Tibial artery (tissue), 4 donors: ENCODE measurements around the gene DPPA4.

Source experiments
- DNase-seq, 2 donors: peaks; one replicate each; pipeline ENCODE4 v3.0.0-alpha.2; 2019
- H3K27ac ChIP-seq, 2 donors: fragments of 200-600 bp; sonication (generic) in 1 of 2; 1 replicate in 1 of 2; 2 replicates in 1 of 2; pipeline ENCODE4 v1.5.1; 2018 to 2019; ENCODE audit warnings: mild to moderate bottlenecking in 1 of 2
- H3K27me3 ChIP-seq, 2 donors: fragments of 200-600 bp; sonication (generic) in 1 of 2; one replicate each; pipeline versions ENCODE4 v1.5.1 to v1.6.0; 2016 to 2019
- H3K36me3 ChIP-seq, 3 donors: fragments of 200-600 bp; sonication (generic) in 2 of 3; one replicate each; pipeline ENCODE4 v1.5.1; 2016 to 2019; ENCODE audit warnings: mild to moderate bottlenecking in 2 of 3
- H3K4me1 ChIP-seq, 4 donors: fragments of 200-600 bp; sonication (generic) in 2 of 4; 1 replicate in 3 of 4; 2 replicates in 1 of 4; pipeline ENCODE4 v1.5.1; 2016 to 2019
- H3K4me3 ChIP-seq, 2 donors: fragments of 200-600 bp; sonication (generic) in 1 of 2; 1 replicate in 1 of 2; 2 replicates in 1 of 2; pipeline ENCODE4 v1.5.1; 2018 to 2019; ENCODE audit warnings: mild to moderate bottlenecking in 2 of 2
- H3K9me3 ChIP-seq, 3 donors: fragments of 200-600 bp; sonication (generic) in 1 of 3; one replicate each; pipeline ENCODE4 v1.5.1; 2016 to 2019
- CTCF ChIP-seq, 2 experiments: fragments of 200-600 bp in 1 of 2; fragments of 450-650 bp in 1 of 2; IDR thresholded peaks; one replicate each; pipeline ENCODE4 v1.5.1; 2017 to 2019; ENCODE audit warnings: antibody characterized with exemption in 2 of 2, mild to moderate bottlenecking in 1 of 2, moderate library complexity in 1 of 2
- intact Hi-C: fragments of 100-400 bp; cut with DNase I; formaldehyde crosslinking; loops from one replicate; pipeline ENCODE4 v1.15.0; 2023; ENCODE audit warnings: low total_unique reads

DPPA4 gene

GRCh38 chr3:109334572-109334971 lies 2.8 kb downstream of the DPPA4 start:
- no peak for DNase-seq
- no peaks in the 10 kb centered on the region for H3K36me3 ChIP-seq
- no peak for TF ChIP-seq CTCF (IDR thresholded peaks at IDR 0.05)

GRCh38 chr3:109331692-109332091 lies 5.7 kb downstream of the DPPA4 start:
- Histone ChIP-seq H3K4me1 (peaks cover 0 to 6% (median 0%) of the 10 kb centered on the region in 4 donors), H3K4me3 (no peak overlapping the region), H3K27ac (no peak overlapping the region), H3K27me3 (no peaks in the 10 kb centered on the region), H3K9me3 (no peaks in the 10 kb centered on the region), H3K36me3 (no peaks in the 10 kb centered on the region)
- TF ChIP-seq CTCF (IDR thresholded peaks at IDR 0.05): no peak
- no peak for DNase-seq
- intact Hi-C loops: no loop called here

More at GRCh38 chr3:109334572-109334971, 2.8 kb downstream of the DPPA4 start:
- H3K9me3 ChIP-seq: no peaks in the 10 kb centered on the region
- no peaks in the 10 kb centered on the region for H3K27me3 ChIP-seq
- H3K4me1 ChIP-seq: peaks cover 0 to 8% (median 0%) of the 10 kb centered on the region in 4 donors
- H3K4me3 ChIP-seq: no peak overlapping the region
- no peak overlapping the region for H3K27ac ChIP-seq
- intact Hi-C loops: no loop called here

GRCh38 chr3:109330405-109330804 lies 6.9 kb downstream of the DPPA4 start:
- no peak overlapping the region for H3K27ac ChIP-seq
- H3K4me1 ChIP-seq: no peaks in the 10 kb centered on the region
- DNase-seq: no peak
- H3K27me3 ChIP-seq: no peaks in the 10 kb centered on the region
- TF ChIP-seq CTCF (IDR thresholded peaks at IDR 0.05): no peak
- H3K36me3 ChIP-seq: no peaks in the 10 kb centered on the region
- no peaks in the 10 kb centered on the region for H3K9me3 ChIP-seq
- no peak overlapping the region for H3K4me3 ChIP-seq
- intact Hi-C loops: no loop called here

DNA sequence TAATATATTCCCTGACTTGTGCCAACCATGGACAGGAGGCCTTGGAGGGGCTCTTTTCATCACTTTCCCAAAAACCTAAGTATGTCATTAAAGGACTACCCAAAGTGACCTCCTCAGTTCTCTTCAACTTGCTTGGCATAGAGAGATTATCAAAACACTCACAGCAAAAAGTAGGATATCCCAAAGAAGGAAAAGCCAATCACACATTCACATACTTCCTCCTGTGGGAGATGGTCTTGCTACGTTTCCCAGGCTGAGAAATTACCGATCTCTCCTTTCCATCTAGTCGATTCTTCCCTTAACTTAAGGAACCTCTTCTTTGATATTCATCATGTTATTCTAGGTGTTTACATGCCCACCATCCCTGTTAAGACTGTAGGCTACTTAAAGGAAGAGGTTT lies 9.1 kb downstream of the DPPA4 start:
- intact Hi-C loops: no loop called here
- Histone ChIP-seq H3K4me3 (no peak overlapping the region), H3K27ac (no peak overlapping the region), H3K9me3 (no peaks in the 10 kb centered on the region), H3K36me3 (no peaks in the 10 kb centered on the region), H3K4me1 (no peaks in the 10 kb centered on the region), H3K27me3 (no peaks in the 10 kb centered on the region)
- TF ChIP-seq CTCF (IDR thresholded peaks at IDR 0.05): no peak
- no peak for DNase-seq

GRCh38 chr3:109325657-109326056 lies 11.7 kb downstream of the DPPA4 start:
- Histone ChIP-seq H3K4me3 (no peak overlapping the region), H3K9me3 (no peaks in the 10 kb centered on the region), H3K27me3 (no peaks in the 10 kb centered on the region), H3K27ac (no peak overlapping the region), H3K36me3 (no peaks in the 10 kb centered on the region), H3K4me1 (no peaks in the 10 kb centered on the region)
- intact Hi-C loops: no loop called here
- DNase-seq: no peak
- TF ChIP-seq CTCF (IDR thresholded peaks at IDR 0.05): no peak

- DNase-seq: no peak
Measured at GRCh38 chr3:109325109-109325508, 12.2 kb downstream of the DPPA4 start.

More at GRCh38 chr3:109325109-109325508, 12.2 kb downstream of the DPPA4 start:
- Histone ChIP-seq H3K4me3 (no peak overlapping the region), H3K27ac (no peak overlapping the region), H3K27me3 (no peaks in the 10 kb centered on the region), H3K9me3 (no peaks in the 10 kb centered on the region), H3K4me1 (no peaks in the 10 kb centered on the region), H3K36me3 (no peaks in the 10 kb centered on the region)
- intact Hi-C loops: no loop called here
- TF ChIP-seq CTCF (IDR thresholded peaks at IDR 0.05): no peak
